T-helper 9 cell (primary cell): Measurements from ENCODE around the gene PCP4L1.
A peak's percentile ranks its signal among the peaks of the same experiment; 100 is the strongest.
"Not testable (repeated sequence)": the region's sequence is repeated elsewhere in the genome, so short reads cannot be mapped to it uniquely, and the experiment has no call there.

Experiments used
- DNase-seq: peaks from one replicate; pipeline ENCODE4 v3.0.0-alpha.2; 2020
- total RNA-seq, 2 donors: gene quantifications; one replicate each; lab custom pipeline; 2026; lab: John Stamatoyannopoulos, UW

The PCP4L1 gene
- total RNA-seq: 0 to 0.14 reads per million in 2 donors

DNA sequence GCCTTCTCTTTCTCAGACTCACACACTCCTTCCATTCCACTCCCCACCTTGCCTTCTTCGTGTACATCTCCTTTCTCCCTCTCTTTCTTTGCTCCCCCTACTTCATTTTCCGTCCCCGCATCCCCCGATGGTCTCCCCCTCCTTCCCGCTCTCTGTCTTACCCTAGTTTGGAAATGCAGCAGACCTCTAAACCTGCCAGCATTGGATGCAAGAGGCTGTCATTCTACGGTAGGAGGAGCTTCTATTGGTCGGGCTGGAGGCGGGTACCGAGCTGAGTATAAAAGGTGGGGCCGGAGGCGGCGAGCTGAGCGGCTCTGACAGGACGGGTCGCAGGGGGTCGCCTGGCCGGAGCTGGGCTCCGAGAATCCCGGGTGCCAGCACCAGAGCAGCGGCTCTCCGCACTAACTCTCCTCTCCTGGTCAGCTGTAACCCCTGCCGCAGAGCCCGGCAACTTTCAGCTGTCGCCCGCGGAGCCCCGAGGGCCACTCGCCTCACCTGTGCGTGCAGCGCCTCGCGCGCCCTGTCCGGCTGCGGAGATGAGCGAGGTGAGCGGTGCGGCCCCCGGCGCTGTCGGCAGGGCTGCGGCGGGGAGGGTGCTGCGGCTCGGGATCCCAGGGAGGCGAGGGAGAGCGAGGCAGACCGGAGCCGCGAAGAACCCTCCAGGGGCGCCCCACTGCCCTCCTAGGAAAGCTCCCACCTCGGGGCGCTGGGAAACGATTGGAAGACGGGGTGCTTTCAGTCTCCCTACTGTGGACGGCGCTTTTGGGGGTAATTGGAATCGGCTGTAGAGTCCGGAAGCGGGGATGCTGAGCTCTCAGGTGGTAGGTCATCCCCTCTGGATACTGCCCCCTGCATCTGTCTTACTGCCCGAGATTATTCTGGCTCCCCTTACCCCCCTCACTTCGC is at the start of gene PCP4L1:
Gene PCP4L1, plus strand, starts transcription at position 307 of the 906 bp plus-strand sequence. Its CDS starts 230 bp downstream, at position 537.
- DNase-seq: peak; percentile 1

DNA sequence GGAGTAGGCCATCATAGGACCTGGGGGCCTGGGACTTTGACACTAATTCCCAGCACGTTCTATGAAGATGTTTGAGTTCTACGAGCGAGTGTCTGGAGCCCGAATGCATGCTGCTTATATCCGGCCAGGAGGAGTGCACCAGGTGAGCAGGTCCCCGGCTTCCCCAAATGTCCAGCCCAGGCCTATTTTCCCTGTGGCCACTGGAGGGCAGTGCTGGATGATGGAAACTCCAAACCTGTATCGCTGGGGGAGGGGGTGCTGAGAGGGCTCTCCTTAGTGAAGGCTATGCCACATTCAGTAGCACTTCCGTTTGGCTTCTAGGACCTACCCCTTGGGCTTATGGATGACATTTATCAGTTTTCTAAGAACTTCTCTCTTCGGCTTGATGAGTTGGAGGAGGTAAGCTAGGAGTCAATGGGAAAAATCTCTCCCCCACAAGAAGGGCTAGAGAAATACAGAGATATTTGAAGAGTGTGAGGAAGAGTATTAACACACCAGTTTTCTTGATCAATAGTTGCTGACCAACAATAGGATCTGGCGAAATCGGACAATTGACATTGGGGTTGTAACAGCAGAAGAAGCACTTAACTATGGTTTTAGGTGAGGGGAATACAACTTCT is 48.6 kb upstream of the PCP4L1 start:
- DNase-seq: peak; percentile 56

DNA sequence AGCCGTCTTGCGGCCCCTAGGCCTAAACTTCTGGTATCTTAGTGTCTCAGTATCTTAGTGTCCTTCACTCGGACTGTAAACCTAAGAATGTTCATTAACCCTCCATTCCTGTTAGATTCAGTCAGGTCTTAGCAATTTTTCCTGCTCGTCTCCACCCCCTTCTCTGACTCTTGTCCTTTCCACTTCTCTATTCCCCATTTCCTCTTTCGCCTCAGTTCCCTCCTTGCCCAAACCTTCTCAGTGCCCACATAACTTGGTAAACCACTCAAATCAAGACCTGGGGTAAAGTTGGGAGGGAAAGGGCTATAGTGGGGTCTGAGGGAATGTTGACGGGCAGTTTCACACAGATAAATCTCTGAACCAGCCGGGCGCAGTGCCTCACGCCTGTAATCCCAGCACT is 44.2 kb upstream of the PCP4L1 start:
- DNase-seq: no peak

DNA sequence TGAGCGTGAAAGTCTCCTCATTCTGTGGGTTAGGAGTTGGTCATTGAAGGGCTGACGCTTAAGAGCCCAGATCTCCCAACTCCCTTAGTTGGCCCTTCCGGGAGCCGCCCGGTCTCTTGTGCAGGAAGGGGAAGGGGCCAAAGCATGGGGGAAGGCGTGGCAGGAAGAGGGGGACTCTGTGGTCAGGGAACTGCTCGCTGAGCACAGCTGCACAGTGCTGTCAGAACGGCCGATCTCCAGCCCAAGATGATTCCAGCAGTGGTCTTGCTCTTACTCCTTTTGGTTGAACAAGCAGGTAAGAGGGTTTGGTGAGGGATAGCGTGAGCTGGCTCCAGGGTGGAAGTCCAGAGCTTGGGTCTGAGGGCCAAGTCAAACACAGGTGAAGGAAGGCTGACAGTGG is 43.5 kb upstream of the PCP4L1 start, which contains the start of gene FCER1G:
Gene FCER1G, plus strand, starts transcription at position 220 of the 400 bp plus-strand sequence. Its CDS starts 27 bp downstream, at position 247.
- no peak for DNase-seq

DNA sequence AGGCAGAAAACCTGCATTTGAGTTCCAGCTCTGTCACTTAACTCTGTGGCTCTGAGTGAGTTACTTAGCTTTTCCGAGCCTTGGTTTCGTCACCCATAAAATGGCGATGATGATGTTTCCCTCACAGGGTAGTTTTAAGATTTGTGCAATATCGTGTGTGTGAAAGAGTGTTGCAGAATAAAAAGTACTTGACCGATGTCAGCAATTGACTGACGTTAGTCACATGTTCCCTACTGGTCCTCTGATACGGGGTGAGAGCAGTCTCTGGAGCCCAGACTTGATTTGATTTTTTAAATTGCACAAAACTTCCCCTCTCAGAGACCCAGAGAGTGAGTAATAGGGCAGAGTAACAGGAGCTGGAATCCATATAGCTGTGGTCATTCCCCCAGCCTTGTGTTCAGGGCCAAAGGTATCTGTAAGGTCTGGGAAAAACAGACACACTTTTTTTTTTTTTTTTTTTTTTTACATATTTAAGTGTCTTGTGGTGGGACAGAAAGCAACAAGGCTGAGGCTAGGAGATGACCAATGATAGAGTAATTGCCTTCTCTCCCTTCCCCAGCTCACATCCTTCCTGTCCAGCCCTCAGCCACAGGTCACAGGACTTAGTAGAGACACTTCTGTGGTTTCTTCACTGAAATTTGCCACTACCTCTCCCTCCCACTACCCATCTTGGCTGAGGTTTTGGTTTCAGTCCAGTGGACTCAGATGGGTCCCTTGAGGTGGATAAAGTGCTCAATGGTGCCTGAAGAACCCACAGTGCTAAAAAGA is 41.4 kb upstream of the PCP4L1 start:
- no peak for DNase-seq

DNA sequence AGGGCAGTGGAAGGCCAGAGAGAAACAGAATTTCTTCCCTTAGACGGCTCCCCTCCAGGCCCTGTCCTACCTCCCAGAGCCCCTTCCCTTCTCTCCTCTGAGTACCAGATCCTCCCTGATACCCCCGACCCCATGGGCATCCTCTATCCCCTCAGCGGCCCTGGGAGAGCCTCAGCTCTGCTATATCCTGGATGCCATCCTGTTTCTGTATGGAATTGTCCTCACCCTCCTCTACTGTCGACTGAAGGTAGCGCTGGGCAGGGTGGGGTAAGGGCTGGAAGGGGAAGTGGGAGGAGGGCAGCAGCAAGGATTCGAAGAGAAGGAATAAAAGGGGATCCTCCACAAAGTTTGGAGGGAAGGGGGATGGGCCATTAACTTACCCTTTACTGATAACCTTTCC is 40.7 kb upstream of the PCP4L1 start:
- no peak for DNase-seq

DNA sequence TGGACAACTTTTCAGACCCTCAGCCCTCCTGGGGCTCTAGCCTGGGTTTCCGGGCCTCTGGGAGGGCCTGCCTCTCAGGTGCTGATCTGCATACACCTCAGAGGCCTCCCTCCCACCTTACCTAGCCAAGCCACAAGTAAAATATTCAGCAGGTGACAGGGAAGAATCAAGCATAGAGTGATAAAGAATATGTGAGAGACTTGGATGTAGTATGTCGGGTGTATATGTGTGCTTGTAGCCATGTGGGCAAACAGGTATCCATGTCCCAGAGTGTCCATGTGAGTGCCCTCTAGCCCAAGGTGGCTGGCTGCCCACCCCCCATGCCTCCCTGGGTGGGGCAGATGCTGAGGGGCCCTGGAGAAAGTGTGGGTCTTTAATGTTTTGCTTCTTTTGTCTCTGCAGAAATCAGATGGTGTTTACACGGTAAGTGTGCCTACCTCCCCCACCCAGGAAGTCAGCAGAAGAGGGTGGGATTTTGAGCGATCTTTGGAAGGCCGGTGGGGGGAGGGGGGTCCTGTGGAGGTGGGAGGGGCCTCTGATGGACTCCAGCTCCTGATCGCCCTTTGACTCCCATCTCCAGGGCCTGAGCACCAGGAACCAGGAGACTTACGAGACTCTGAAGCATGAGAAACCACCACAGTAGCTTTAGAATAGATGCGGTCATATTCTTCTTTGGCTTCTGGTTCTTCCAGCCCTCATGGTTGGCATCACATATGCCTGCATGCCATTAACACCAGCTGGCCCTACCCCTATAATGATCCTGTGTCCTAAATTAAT is 40.1 kb upstream of the PCP4L1 start:
- DNase-seq: no peak

DNA sequence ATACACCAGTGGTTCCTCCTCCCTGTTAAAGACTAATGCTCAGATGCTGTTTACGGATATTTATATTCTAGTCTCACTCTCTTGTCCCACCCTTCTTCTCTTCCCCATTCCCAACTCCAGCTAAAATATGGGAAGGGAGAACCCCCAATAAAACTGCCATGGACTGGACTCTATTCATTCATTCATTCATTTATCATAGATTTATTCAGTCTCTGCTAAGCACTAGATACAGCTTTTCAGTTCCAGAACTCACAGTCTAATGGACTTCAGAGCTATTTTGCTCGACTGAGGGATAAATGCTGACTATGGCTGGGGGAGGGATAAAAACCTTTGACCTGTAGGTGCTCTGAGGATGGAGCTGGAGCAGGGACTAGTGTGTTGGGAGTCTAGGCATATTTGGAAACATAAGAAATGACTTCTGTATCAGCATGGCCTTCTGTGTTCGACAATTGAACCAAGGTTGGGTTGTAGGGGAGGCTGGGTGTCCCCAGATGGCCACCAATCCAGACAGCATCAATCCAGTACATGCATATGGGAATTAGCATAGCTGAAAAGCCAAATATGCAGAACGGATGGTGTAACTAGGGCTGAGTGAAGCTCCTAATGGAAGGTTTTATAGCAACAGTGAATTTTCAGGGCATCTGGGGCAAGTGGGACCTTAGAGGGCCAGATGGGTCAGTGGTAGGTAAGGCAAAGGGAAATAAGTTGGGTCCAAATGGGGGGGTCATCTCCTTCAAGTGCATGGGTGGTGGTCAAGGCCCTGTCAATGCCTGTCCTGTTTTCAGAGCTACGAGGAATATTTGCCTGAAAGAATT is 39.3 kb upstream of the PCP4L1 start:
- DNase-seq: no peak

DNA sequence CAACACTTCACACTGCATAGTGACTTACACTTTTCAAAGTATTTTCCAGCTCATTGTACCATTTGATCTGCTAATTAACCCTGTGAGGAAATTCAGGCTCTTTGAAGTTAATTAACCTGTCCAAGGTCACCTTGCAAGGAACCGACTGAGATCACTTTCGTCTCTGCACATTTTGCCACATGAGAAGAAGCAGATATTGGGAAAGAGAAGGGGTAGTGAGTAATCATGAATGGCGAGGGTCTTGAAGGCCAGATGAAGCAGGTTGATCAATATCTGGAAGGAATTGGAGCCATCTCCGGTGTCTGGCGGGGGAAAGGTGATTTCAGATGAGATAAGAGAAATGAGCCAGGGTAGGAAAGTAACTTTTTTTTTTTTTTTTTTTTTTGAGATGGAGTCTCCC is 38.5 kb upstream of the PCP4L1 start:
- DNase-seq: no peak

DNA sequence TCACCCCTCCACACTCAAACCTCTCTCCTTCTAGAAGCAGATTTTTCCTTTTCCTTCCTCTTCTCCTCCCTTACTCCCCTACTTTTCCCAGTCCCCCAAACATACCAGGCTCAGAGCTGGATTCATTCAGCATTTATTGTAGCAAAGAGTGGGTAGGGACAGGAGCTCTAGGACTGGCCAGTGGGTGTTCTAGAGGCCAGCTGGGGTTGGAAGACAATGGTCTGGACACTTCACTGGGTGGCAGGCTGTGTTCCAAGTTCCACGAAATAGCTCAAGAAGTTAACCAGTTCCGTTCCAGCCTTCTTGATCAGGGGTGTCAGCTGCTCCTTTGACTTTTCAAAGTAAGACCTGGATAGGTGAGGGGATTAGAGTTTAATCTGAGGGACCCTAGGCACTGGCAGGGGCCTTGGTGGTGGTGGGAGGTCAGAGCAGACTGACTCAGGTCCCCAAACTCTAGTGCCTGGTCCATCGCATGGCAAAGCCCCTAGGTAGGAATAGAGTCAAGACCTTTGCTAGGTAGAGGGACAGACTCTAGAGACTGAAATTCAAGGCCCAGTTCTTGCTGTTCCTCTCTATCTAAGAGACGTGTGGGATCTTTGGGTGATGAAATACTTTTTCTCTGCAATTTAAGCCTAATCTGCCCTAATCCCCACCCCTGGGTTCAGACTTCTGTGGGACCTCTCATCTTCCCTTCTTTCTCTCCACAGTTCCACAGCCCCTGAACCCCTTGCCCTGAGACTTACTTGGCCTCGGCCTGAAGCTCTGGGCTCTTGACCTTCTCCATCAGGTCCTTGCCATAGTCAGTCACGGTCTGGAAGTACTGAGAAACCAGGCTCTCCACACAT is 36.1 kb upstream of the PCP4L1 start:
- no peak for DNase-seq

DNA sequence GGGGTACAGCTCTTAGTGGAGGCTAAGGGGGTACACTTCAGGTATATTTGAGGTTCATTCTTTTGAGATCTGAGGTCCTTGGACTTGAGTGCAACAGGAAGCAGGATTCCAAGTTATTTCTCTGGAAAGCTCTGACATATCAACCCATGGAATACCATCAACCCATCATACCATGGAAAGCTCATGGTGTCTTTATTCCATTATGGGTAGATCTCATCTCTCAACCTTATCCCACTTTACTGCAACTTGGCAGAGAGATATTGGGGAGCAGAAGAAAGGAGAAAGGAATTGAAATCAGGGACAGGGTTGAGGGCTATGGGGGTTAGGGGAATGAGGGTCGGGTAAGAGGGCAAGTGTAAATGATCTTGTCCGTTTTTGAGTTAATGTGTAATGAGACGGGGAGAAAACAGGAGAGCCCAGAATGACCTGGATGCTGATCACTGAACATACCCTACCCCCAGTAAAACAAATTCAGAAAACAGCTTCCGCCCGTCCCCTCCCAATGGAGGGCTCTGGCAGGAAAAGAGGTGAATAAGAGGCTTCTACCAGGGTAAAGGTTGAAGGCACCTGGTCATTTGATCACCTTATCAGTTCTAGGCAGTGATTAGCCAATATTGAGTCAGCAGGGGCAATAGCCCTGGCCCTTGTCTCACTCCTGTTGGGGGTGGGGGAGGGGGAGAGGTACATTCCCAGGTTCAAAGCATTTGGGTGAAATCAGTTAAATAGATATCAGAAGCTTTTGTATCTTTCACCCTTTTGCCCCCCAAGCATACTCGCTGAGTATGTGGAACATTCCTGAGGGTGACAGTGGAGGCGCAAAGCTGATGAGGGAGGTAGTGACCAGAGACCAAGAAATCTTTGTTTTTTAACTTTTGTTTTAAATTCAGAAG is 34.5 kb upstream of the PCP4L1 start:
- DNase-seq: no peak

DNA sequence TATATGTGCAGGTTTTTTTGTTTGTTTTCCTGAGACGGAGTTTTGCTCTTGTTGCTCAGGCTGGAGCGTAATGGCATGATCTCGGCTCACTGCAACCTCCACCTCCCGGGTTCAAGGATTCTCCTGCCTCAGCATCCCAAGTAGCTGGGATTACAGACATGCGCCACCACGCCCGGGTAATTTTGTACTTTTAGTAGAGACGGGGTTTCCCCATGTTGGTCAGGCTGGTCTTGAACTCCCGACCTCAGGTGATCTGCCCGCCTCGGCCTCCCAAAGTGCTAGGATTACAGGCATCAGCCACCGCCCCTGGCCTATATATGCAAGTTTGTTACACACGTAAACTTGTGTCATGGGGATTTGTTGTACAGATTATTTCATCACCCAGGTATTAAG is 33.9 kb upstream of the PCP4L1 start:
- not testable (repeated sequence) for DNase-seq

DNA sequence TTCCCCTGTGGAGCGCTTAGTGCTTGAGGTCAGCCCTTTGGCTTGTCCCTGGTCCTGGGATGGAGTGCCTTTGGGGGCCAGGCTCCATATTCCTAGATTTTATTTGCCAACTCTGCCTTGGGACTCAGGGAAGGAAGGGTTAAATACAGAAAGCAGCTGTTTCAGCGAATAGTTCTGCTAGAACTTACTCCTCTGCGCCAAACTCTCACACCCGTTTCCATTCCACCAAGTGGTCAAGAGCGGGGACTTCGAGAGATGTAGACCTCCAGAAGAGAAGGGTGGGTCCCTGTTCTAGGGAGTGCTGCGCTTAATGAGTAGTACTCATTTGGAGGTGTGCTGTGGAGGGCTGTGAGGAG is 33.4 kb upstream of the PCP4L1 start:
- DNase-seq: no peak

DNA sequence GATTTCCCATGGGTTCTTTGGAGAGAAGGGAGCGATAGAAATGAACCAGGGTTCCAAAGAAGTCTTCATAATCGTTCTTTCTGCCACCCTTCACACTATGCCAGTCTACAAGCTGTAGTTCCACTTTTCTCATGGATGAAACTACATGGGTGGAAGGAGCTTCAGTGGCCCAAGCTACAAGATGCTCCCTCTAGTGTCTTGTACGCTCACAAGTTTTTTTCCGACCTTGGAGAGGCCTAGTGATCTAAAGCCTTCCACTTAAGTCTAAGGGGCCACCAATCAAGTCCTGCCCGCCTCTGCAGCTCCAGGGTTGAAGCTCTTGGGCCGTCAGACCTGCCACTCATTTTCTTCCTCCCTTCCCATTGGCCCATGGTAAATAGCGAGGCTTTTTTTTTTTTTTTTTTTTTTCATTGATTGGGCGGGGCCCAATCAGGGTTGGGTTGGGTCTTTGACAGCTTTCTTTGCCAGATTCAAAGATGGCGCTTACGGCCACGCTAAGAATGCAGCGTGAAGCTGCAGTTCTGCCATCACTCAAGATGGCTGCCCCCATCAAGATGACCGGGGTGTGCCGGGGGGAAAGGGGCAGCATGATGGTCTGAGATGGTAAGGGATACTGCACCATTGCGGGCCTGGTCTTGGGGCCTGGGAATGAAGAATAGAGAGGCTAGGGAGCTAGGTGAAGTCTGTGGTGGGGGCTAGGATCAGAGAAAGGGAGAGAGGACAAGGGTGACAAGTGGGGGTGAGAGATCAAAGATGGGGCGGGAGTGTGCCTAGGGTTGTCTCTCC is 32.8 kb upstream of the PCP4L1 start, which contains the start of gene TOMM40L:
Gene TOMM40L, plus strand, starts transcription at position 527 of the 786 bp plus-strand sequence. CDS start 430 bp downstream, outside the sequence.
- peak; percentile 75 for DNase-seq

DNA sequence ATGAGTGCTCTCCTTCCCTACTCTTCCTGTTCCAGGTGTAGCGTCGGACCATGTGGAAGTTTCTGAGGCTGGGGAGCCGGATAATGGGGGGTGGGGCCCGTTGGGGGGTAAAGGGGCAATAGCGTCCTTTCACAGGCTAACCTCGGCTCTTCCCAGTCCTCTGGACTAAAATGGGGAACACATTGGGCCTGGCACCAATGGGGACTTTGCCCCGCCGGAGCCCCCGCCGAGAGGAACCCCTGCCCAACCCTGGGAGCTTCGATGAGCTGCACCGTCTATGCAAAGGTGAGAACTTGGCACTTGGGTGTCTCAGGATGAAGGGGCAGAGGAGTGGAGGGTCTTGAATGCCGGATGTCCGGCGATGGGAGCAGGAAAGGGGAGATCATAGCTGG is 32.2 kb upstream of the PCP4L1 start:
- DNase-seq: no peak

DNA sequence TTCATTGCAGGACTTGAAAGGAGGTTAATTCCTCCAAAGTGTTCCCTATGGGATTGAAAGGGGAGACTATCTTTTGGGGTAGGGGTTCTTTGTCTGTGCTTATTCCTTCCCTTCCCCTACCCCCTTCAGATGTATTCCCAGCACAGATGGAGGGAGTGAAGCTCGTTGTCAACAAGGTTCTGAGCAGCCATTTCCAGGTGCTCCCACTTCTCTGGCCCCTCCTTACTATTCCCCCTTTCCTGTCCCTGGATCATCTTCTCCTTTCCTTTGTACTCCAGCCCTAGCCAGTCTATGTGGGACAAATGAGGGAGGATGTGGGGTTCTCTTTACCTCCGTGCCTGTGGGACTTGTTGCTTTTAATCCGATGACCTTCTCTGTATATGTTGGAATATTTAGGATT is 31.8 kb upstream of the PCP4L1 start:
- DNase-seq: no peak

DNA sequence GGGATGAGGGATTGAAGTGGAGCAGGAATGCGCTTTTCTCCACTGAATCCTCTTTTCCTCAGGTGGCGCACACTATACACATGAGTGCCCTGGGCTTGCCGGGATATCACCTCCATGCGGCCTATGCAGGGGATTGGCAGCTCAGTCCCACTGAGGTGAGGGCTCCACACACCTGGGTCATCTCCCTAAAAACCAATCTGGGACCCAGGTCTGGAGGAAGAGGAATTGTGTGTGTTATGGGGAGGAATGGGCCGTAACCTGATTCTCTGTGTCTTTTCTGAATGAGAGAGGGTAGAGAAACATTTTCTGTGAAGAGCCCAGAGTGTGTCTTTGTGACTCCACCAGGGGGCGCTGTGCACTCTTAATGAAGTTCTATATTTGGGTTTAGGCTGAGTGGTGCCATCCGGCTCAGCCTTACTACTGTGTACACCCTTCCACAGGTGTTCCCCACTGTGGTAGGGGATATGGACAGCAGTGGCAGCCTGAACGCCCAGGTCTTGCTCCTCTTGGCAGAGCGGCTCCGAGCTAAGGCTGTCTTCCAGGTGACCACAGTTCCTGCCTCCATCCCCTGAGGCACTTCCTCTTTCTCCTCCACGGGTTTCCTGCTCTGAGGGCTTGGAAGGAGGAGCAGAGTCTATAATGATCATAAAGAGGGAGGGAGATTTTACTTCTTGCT is 31.2 kb upstream of the PCP4L1 start:
- peak; percentile 94 for DNase-seq

DNA sequence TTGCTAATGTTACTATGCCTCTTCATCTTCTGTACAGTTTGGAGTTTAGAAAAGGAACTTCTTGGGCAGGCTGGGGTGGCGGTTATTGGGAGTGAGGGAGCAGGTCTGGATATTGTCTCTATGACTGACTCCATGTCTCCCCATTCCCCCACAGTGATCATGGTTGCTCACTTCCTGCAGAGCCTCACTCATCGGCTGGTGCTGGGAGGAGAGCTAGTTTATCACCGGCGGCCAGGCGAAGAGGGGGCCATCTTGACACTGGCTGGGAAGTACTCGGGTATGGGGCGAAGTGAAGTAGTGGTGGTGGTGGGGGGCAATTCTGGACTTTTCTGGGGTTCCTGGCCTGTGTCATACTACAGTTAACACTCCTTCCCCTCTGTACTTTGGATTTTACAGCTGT is 30.5 kb upstream of the PCP4L1 start:
- no peak for DNase-seq
